Activated T-cell treated with anti-CD3 and anti-CD28 coated beads for 24 hours (primary cell): ENCODE results near the gene RB1.
"Not testable (repeated sequence)": the region's sequence is repeated elsewhere in the genome, so short reads cannot be mapped to it uniquely, and the experiment has no call there.

ENCODE experiments used
- DNase-seq: peaks from one replicate; pipeline ENCODE4 v3.0.0-alpha.2; 2020; ENCODE audit warnings: low read depth

The RB1 gene

GRCh38 chr13:48410199-48410598, 106.6 kb downstream of the RB1 start:
- DNase-seq = no peak

GRCh38 chr13:48411147-48411794, 107.7 kb downstream of the RB1 start:
- DNase-seq = no peak

- DNase-seq = no peak
Measured at GRCh38 chr13:48411841-48412531, 108.4 kb downstream of the RB1 start.

- no peak for DNase-seq
Measured at GRCh38 chr13:48412881-48413351, 109.4 kb downstream of the RB1 start, which contains the start of gene LPAR6. TSS of gene LPAR6 (minus strand) at chr13:48413113. CDS start at chr13:48412423, 690 bp downstream.

GRCh38 chr13:48414501-48414900, 111.0 kb downstream of the RB1 start:
- no peak for DNase-seq

GRCh38 chr13:48415516-48415915, 112.0 kb downstream of the RB1 start:
- DNase-seq = no peak

- not testable (repeated sequence) for DNase-seq
Measured at GRCh38 chr13:48422003-48422402, 118.5 kb downstream of the RB1 start.

GRCh38 chr13:48424212-48424611, 120.7 kb downstream of the RB1 start:
- no peak for DNase-seq

- no peak for DNase-seq
Measured at GRCh38 chr13:48426052-48426451, 122.5 kb downstream of the RB1 start.

GRCh38 chr13:48426755-48427298, 123.3 kb downstream of the RB1 start:
- not testable (repeated sequence) for DNase-seq

- no peak for DNase-seq
Measured at GRCh38 chr13:48429036-48429435, 125.5 kb downstream of the RB1 start.

- no peak for DNase-seq
Measured at GRCh38 chr13:48429886-48430285, 126.3 kb downstream of the RB1 start.

GRCh38 chr13:48431431-48431830, 127.9 kb downstream of the RB1 start:
- DNase-seq = no peak

- DNase-seq = no peak
Measured at GRCh38 chr13:48431987-48432615, 128.6 kb downstream of the RB1 start.

GRCh38 chr13:48434200-48434599, 130.6 kb downstream of the RB1 start:
- DNase-seq = no peak

GRCh38 chr13:48436661-48437288, 133.2 kb downstream of the RB1 start:
- no peak for DNase-seq

GRCh38 chr13:48437371-48437770, 133.8 kb downstream of the RB1 start:
- no peak for DNase-seq

- no peak for DNase-seq
Measured at GRCh38 chr13:48443442-48444208, 140.1 kb downstream of the RB1 start.

- no peak for DNase-seq
Measured at GRCh38 chr13:48446464-48446863, 142.9 kb downstream of the RB1 start.

GRCh38 chr13:48448285-48448958, 144.9 kb downstream of the RB1 start:
- no peak for DNase-seq
